ES-I3 (cell line): ENCODE measurements around the gene PI4K2A.
"Not testable (repeated sequence)": the region's sequence is repeated elsewhere in the genome, so short reads cannot be mapped to it uniquely, and the experiment has no call there.

Source experiments
- H3K36me3 ChIP-seq: 2 replicates; pipeline ENCODE4 v1.6.1; 2013; ENCODE audit warnings: mild to moderate bottlenecking, low read length, control low read depth, moderate library complexity; ENCODE audit not compliant: insufficient read depth
- H3K4me1 ChIP-seq: 2 replicates; pipeline ENCODE4 v1.6.1; 2013; ENCODE audit warnings: mild to moderate bottlenecking, control low read depth, low read length; ENCODE audit not compliant: insufficient read depth
- H3K9ac ChIP-seq: 2 replicates; pipeline ENCODE4 v1.6.1; 2013; ENCODE audit warnings: low read depth, mild to moderate bottlenecking, low read length, moderate library complexity
- H3K9me3 ChIP-seq: 2 replicates; pipeline ENCODE4 v1.6.1; 2013; ENCODE audit warnings: mild to moderate bottlenecking, low read length, moderate library complexity; ENCODE audit not compliant: control insufficient read depth, insufficient read depth

The PI4K2A gene

DNA sequence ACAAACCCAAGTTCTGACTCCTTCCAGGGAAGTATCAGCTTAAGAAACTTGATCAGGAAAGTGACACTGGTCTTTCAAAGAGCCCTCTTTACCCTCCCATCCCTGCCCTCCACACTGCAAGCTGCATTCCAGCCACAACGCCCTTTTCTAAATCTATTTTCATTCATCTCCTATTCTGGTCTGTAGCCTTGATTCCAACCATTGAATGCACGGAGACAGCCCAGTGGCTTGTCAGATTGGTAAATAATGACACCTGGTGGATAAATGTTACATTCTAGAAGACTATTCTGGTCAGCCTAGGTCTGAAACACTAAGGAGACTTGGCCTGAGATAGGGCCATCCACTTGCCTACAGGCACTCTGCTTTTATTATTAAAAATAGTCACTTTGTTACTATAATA is 28.1 kb upstream of the PI4K2A start:
- Histone ChIP-seq H3K9me3 (no peaks in the 10 kb centered on the region), H3K4me1 (peaks cover 3% of the 10 kb centered on the region; the same call in 1 of the 2 replicates), H3K36me3 (no peaks in the 10 kb centered on the region), H3K9ac (no peak overlapping the region)

DNA sequence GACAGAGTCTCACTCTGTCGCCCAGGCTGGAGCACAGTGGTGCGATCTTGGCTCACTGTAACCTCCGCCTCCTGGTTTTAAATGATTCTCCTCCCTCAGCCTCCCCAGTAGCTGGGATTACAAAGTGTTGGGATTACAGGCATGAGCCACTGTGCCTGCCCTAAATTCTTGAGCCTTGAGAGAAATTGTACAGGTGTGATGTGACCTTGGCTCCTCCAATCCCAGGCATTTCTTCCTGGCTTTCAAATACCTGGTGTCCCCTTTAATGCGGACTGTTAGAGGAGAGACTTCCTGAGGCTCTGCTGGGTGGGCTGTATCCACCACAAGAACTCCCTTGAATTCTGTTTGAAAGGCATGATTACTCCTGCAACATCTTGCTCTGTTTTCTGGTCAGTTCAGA is 22.2 kb upstream of the PI4K2A start:
- Histone ChIP-seq H3K36me3 (no peaks in the 10 kb centered on the region), H3K9me3 (no peaks in the 10 kb centered on the region), H3K9ac (no peak overlapping the region), H3K4me1 (no peaks in the 10 kb centered on the region)

DNA sequence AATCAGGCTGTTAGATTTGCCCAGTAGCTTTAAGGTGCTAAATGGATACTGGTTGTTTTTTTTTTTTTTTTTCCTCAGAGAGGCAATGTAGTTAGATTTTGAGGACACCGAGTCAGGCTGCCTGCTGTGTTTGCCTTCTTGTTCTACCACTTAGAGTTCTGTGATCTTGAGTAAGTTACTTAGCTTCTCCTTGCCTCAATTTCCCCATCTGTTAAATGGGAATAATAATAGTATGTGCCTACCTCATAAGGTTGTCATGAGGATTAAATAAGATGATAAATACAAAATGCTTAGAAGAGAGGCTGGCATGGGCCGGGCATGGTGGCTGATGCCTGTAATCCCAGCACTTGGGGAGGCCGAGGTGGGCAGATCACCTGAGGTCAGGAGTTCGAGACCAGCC is 21.7 kb upstream of the PI4K2A start:
- Histone ChIP-seq H3K9me3 (no peaks in the 10 kb centered on the region), H3K36me3 (no peaks in the 10 kb centered on the region), H3K4me1 (no peaks in the 10 kb centered on the region), H3K9ac (no peak overlapping the region)

DNA sequence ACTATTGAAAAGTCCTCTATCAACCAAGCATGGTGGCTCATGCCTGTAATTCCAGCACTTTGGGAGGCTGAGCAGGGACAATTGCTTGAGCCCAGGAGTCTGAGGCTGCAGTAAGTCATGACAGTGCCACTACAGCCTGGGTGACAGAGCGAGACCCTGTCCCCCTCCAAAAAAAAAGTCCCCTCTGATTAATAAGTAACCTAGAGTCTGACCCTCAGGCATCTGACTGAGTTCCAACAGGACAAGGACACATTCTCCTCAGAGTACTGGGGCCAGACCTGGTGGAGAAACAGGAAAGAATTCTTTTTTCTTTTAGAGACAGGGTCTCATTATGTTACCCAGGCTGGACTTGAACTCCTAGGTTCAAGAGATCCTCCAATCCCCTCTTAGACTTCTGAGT is 17.2 kb upstream of the PI4K2A start:
- Histone ChIP-seq H3K4me1 (no peaks in the 10 kb centered on the region), H3K9ac (no peak overlapping the region), H3K9me3 (no peaks in the 10 kb centered on the region), H3K36me3 (no peaks in the 10 kb centered on the region)

DNA sequence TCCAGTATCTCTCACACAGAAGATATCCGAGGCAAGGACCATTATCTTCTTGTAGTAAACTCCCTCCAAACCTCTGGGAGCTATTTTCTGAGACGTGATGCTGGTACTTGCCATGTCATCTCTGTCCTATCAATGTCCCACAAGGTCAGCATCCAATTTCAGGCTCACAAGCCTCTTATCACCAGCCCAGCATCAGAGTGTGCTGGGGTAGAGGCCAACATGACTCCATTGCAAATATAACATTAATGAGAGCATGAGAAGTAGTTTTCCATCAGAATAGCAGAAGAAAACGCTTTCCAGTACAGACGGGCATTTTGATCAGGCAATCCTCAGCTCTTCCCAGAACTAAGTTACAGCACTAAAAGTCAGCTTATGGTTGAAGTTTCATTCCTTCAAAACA is 12.7 kb upstream of the PI4K2A start:
- Histone ChIP-seq H3K4me1 (no peaks in the 10 kb centered on the region), H3K9ac (no peak overlapping the region), H3K36me3 (no peaks in the 10 kb centered on the region), H3K9me3 (no peaks in the 10 kb centered on the region)

DNA sequence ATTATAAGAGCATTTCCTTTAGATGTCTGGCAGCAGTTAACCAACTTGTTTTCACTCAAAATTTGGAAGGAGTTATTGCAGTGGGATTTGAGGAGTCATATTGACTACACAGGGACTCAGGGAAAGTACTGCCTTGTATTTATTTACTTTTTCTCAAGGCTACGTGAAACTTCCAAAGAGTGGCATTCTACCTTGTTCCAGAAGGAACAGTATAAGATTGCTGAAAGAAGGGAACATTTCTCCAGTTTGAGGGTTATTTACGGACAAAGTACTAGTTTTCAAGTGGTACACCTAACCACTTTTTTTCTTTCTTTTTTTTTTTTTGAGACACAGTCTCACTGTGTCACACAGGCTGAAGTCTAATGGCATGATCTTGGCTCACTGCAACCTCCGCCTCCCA is 12.2 kb upstream of the PI4K2A start:
- Histone ChIP-seq H3K4me1 (no peaks in the 10 kb centered on the region), H3K9me3 (no peaks in the 10 kb centered on the region), H3K36me3 (no peaks in the 10 kb centered on the region), H3K9ac (no peak overlapping the region)

DNA sequence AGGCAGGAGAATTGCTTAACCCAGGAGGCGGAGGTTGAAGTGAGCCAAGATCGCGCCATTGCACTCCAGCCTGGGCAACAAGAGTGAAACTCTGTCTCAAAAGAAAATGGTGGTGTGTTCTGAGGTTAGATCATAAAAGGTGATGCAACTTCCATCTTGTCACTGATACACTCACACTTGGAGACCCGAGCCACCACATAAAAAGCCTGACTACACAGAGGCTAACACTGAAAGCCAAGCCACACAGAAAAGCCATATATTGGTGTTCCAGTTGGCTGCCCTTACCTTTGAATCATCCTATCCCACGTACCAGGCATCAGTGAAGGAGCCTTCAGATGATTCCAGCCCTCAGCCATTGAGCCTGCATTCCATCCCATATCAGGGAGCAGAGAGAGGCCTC is 11.2 kb upstream of the PI4K2A start:
- Histone ChIP-seq H3K4me1 (no peaks in the 10 kb centered on the region), H3K9me3 (no peaks in the 10 kb centered on the region), H3K36me3 (no peaks in the 10 kb centered on the region), H3K9ac (no peak overlapping the region)

DNA sequence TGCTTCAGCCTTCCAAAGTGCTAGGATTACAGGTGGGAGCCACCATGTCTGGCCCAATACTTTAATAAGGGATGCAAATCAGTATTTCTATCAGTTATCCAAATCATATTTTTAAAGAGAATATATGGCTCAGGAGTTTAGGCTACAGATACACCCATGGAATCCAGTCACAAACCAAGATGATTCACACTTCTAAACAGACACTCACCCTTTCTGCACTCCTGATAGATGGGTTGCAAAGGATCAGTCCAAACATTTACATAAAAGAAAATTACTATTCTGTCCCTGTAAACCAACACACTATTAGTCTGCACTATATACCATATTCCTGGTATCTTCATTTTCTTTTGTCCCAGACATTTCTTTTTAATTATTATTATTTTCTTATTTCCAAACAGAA is 9.4 kb upstream of the PI4K2A start:
- Histone ChIP-seq H3K9me3 (no peaks in the 10 kb centered on the region), H3K36me3 (no peaks in the 10 kb centered on the region)

DNA sequence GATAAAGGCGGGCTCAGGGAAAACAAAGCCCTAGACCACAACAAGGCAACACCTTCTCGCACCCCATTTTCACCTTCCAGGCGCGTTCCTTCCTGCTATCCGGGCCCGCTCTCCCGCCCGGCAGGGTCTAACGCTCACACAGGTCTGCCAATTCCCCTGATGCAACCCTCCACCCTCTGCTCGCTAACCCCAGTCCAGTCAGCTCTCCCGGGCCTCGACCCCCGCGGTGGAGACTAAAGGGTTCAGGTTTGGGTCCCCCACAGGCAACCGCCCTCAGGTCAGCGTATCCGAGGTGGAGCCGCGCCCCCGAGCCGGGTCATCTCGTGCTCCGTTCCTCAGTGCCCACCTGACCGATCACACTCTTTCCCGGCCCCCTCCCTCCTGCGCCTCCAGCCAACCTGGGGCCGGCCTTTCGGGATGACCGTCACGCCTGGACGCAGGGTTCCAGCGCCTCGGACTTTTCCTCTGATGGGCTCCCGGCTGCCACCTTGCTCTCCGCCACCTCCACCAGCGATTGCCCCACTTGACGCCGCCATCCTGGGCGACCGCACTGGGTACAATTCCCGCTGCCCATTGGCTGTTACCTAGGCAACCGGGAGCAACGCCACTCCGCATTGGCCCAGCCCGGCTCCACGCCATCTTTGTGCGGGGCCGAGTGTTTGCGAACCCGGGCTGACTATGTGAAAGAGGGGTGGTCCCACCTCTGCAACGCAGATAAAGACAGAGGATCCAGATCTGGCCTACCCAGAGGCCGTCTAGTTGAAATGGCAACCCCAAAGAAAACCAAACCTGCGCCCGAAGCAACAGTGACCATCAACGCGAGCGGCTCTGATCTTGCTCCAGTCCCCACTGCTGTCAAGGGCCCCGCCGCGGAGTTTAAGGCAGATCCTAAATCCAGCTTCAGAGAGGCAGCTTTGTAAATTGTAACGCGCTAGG is 7.3 kb upstream of the PI4K2A start, which contains the start of gene MORN4:
MORN4 (minus strand) TSS at position 552 of the 936 bp plus-strand sequence. CDS start 13,847 bp downstream, outside the sequence.
- no peaks in the 10 kb centered on the region for H3K36me3 ChIP-seq
- H3K9me3 ChIP-seq, result no peaks in the 10 kb centered on the region
- H3K9ac ChIP-seq, result peak within 1 kb of the TSS; percentile 74
- H3K4me1 ChIP-seq, result no peaks in the 10 kb centered on the region

More for the DNA sequence above, 9.4 kb upstream of the PI4K2A start:
- Histone ChIP-seq H3K9ac (no peak overlapping the region), H3K4me1 (no peaks in the 10 kb centered on the region)

DNA sequence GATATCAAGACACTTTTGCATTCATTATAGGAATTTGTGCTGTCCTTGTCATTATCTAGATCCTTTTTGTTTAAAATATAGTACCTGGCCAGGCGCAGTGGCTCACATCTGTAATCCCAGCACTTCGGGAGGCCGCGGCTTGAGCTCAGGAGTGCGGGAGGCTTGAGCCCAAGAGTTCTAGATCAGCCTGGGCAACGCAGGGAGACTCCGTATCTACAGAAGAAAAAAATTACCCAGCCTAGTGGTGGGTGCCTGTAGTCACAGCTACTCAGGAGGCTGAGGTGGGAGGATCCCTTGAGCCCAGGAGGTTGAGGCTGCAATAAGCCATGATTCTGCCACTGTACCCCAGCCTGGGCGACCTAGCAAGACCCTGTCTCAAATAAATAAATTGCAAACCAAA is 6.5 kb upstream of the PI4K2A start:
- Histone ChIP-seq H3K9me3 (no peaks in the 10 kb centered on the region), H3K36me3 (no peaks in the 10 kb centered on the region), H3K9ac (peak overlapping the region; percentile 74), H3K4me1 (no peaks in the 10 kb centered on the region)

DNA sequence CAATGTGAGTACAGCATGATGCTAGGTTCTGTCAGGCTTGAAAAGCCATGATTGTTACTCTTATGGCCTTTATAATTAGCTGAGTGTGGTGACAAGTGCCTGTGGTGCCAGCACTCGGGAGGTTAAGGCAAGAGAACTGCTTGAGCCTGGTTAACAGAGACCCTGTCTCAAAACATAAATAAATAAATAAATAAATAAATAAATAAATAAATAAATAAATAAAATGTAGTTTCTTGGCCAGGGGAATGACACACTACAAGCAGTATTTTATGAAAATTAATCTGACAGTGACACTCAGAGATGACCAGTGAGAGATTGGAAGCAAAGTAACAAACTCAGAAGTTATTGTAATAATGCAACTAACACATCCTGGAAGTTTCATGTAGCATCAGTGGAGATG is 4.9 kb upstream of the PI4K2A start:
- Histone ChIP-seq H3K4me1 (no peaks in the 10 kb centered on the region), H3K36me3 (no peaks in the 10 kb centered on the region), H3K9me3 (no peaks in the 10 kb centered on the region), H3K9ac (no peak overlapping the region)

DNA sequence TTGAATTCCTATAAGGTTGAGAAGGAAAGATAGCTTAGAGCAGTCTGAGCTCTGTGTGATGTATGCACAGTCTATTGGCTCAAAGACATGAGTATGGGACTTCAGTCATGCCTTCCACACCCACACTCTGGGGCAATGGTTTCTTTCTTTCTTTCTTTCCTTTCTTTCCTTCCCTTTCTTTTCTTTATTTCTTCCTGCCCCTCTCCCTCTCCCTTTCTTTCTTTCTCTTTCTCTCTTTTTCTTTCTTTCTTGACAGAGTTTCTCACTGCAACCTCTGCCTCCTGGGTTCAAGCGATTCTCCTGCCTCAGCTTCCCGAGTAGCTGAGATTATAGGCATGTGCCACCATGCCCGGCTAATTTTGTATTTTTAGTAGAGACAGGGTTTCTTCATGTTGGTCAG is 1.4 kb upstream of the PI4K2A start:
- not testable (repeated sequence) for H3K9me3 ChIP-seq, H3K9ac ChIP-seq, H3K4me1 ChIP-seq, H3K36me3 ChIP-seq

DNA sequence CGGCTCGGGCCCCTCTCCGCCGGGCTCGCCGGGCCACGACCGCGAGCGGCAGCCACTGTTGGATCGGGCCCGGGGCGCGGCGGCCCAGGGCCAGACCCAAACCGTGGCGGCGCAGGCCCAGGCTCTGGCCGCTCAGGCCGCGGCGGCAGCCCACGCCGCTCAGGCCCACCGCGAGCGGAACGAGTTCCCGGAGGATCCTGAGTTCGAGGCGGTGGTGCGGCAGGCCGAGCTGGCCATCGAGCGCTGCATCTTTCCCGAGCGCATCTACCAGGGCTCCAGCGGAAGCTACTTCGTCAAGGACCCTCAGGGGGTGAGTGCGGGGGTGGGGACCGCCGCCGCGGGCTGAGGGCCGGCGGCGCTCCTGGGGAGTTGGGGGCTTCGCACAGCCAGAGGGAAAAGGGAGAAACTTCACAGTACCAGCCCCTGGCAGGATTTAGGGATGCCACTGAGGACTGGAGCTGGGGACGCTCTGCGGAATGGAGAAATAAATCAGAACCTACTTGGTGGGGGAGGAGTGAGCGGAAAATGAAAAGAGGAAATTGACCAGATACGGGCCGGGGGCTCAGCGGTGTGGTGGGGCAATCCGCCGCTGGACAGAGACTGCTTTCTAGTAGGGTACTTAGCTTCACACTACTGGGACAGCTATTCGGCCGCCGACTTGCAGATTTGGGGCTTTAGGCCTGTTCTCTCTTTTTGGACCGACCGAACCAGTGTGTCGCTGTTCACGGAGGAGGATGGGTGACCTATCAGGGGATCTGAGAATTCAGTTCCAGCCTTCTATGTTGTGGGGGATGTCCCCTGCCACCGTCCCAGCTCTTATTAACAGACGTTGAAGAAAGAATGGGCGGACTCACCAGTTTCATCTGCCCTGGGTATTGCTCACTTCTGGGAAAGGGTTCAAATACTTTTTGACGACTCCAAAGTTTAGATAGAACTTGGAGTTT is 669 bp downstream of the PI4K2A start:
- no peaks in the 10 kb centered on the region for H3K9me3 ChIP-seq
- H3K36me3 ChIP-seq, result peaks cover 12% of the 10 kb centered on the region; the same call in 1 of the 2 replicates
- 0 out of 2 replicates have a peak, but pooled peaks cover 6% of the 10 kb centered on the region for H3K4me1 ChIP-seq
- H3K9ac ChIP-seq, result peak overlapping the region; percentile 82

DNA sequence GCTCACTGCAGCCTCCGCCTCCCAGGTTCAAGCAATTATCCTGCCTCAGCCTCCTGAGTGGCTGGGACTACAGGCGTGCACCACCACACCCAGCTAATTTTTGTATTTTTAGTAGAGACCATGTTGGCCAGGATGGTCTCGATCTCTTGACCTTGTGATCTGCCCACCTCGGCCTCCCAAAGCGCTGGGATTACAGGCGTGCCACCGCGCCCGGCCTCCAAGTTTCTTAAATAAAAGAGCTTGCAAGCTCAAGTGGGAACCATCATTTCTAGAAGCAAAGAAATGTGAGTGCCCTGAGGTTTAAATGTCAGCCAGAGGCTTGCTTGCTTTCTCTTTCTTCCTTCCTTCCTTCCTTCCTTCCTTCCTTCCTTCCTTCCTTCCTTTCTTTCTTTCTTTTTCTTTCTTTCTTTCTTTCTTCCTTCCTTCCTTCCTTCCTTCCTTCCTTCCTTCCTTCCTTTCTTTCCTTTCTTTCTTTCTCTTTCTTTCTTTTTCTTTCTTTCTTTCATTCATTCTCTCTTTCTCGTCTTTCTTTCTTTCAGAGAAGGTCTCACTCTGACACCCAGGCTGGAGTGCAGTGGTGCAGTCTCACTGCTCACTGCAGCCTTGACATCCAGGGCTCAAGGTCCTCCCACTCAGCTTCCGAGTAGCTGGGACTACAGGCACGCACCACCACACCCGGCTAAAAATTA is 2.1 kb downstream of the PI4K2A start:
- H3K9ac ChIP-seq, H3K4me1 ChIP-seq, H3K9me3 ChIP-seq: not testable (repeated sequence)
- peaks cover 15% of the 10 kb centered on the region; the same call in 1 of the 2 replicates for H3K36me3 ChIP-seq
